ENCODE data around the gene HACE1.
"Not testable (repeated sequence)": the region's sequence is repeated elsewhere in the genome, so short reads cannot be mapped to it uniquely, and the experiment has no call there.

HACE1 gene

DNA sequence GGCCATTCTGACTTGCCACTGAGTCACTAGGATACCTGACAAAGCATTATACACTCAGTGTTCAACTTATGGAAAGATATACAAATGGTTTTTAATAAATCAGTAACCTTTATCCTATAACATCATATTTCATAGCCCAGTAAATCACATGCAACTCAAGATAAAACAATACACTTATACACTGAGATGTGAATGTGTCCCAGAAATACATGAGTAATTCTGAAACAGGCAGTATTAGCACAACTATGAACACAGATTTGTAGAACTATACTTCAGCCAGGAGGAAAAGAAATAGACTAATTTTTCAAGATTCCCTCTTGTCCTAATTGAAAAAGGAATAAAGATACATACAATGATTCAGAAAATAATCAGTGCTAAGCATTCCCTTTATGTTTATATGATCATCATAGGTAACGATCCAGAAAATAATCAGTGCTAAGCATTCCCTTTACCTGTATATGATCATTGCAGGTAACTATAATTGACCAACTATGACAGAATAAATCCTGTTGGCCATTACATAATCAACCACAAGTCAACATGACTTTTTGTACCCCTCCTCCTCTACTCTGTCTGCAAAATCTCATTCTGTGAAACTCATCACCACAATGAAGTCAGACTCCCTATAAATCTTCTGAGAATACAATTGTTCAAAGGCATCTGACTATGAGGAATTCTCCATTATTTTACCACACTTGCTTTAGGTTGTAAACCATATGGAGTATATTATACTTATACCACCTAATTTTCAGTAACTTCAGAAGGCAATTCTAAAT lies 30.3 kb downstream of the HACE1 start:
- DNase-seq = no peak

DNA sequence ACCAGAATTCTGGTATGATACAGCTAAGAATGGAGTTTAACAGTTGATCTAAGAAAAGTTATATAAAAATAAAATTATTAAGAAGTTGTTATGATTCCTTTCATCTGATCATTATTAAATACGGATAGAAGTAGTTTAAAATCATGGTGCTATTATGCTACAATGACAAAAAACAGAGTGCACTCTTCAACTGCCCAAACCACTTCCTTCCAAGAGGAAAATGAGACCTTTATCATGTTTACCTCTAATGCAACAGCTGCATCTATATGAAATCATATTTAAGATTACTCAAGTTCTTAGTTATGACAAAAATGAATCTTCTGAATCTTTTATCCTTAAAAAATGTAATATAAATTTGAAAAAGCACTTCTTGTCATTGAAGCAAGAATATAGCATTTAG lies 31.2 kb downstream of the HACE1 start:
- no peak for DNase-seq

DNA sequence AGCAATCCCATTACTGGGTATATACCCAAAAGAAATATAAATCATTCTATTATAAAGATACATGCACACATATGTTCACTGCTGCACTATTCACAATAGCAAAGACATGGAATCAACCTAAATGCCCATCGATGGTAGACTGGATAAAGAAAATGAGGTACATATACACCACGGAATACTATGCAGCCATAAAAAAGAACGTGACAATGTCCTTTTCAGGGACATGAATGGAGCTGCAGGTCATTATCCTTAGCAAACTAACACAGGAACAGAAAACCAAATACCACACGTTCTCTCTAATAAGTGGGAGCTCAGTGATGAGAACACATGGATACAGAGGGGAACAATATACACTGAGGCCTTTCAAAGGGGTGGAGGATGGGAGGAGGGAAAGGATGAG lies 38.9 kb downstream of the HACE1 start:
- not testable (repeated sequence) for DNase-seq

GRCh38 chr6:104816125-104816524 lies 43.6 kb downstream of the HACE1 start:
- DNase-seq = no peak

- no peak for DNase-seq
Observed at GRCh38 chr6:104814743-104815142, 45.0 kb downstream of the HACE1 start.

DNA sequence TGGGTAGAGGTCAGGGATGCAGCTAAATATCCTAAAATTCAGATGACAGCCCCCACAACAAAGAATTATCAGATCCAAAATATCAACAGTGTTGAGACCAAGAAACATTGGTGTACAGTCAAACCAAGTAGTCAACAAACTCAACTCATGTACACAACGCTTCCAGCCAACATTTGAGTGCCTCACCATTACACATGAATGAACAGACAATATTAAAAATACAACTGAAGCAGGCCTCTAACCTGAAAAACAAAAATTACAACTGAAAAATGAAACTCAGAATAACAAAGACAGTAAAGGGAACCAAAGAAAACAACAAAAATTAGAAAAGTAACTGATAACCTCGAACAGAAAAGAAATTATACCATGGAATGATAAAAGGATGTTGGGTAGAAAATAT lies 46.2 kb downstream of the HACE1 start:
- no peak for DNase-seq

- DNase-seq = no peak
Observed at GRCh38 chr6:104809116-104809515, 50.6 kb downstream of the HACE1 start.

- not testable (repeated sequence) for DNase-seq
Observed at GRCh38 chr6:104805335-104805734, 54.4 kb downstream of the HACE1 start.

- DNase-seq = no peak
Observed at GRCh38 chr6:104799134-104799657, 60.5 kb downstream of the HACE1 start.

GRCh38 chr6:104796031-104796785 lies 63.5 kb downstream of the HACE1 start:
- no peak for DNase-seq

DNA sequence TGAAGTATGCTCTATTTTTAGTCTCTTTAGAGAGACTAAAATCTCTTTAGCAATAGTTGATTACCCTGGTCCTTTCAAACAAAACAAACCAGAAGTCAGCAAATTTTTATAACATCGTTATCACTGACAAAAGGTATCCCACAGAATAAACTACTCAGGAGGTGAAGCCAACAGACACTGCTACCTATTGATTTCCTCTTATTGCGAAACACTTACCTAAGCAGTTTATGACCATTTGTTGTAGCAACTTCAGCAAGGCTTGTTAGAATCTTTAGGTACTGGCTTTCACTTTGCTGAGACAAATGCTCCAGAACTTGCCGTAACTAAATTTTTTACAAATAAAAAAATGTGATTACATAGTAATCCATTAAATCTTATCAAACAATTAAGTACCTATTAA lies 64.4 kb downstream of the HACE1 start:
- no peak for DNase-seq

DNA sequence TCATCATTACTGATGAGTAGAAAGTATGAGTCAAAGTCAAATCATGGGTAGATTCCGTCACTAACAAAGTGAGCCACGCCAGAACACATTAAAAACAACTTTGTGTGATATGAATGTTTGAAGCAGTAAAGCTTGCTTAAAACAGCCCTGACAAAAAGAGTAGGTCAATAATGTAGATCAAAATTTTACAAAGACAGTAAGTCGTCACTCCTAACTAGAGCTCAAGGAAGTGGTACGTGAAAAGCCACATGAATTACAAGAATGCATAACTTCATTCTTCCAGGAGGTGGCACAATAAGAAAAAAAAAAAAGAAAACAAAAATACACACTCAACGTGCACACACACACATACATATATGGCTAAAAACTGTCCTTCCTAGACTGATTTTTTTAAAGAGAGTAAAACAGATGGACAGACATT lies 69.9 kb downstream of the HACE1 start:
- DNase-seq = peak; percentile 86

DNA sequence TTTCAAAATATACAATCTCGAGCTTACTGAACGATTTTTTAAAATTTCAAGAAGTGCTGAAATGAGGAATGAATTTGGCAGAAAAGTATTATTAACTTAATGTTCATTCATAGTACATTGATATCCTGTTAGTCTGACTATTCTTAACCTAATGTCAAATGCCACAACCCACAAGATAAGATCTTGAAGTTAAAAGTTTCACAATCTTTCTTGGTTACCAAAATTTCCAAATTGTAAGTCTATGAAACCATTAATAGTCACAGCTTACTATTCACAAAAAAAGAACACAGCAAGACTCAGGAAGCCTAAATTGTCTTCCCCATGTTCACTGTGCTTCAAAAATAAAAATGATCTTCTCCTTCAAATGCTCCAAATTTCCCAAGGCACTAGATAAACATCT lies 71.3 kb downstream of the HACE1 start:
- DNase-seq = peak; percentile 37

DNA sequence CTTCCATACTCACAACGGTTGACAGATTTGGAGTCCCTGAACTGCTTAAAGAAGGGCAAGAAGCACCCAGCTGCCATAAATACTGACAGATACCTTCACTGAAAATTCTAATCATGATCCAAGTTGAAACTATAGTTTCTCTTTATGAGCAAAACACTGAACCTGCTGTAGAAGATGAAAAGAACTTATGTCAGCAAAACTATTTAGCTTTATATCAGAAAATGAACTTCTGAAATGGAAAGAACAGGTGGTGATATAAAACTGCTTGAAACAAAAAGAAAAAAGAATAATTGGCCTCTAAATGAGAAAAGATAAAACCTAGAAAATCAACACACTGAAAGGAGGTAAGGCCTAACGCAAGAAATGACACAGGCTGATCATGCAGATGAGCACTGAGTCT lies 72.4 kb downstream of the HACE1 start:
- DNase-seq = no peak

DNA sequence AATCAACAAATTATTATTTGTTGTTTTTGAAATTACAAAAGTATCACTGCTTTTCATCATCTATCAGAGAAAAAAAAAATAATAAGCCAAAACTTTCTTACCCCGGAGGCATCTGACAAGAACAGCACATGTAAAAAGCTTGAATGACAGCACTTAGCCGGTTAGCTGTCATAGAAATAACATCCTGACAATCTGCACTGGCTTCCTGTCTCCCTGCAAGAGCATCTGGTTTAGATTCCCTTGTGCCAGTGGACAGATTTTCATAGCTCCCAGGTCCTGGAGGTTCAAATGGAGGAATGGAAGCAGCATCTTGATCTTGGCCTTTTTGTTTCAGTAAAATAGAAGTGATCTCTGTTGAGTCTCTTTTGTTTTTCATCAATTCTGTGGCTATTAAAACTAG lies 74.8 kb downstream of the HACE1 start:
- no peak for DNase-seq

- DNase-seq = peak; percentile 73
Observed at GRCh38 chr6:104771258-104771832, 88.4 kb downstream of the HACE1 start.

GRCh38 chr6:104768906-104769305 lies 90.8 kb downstream of the HACE1 start:
- no peak for DNase-seq

GRCh38 chr6:104766595-104766994 lies 93.1 kb downstream of the HACE1 start:
- no peak for DNase-seq

DNA sequence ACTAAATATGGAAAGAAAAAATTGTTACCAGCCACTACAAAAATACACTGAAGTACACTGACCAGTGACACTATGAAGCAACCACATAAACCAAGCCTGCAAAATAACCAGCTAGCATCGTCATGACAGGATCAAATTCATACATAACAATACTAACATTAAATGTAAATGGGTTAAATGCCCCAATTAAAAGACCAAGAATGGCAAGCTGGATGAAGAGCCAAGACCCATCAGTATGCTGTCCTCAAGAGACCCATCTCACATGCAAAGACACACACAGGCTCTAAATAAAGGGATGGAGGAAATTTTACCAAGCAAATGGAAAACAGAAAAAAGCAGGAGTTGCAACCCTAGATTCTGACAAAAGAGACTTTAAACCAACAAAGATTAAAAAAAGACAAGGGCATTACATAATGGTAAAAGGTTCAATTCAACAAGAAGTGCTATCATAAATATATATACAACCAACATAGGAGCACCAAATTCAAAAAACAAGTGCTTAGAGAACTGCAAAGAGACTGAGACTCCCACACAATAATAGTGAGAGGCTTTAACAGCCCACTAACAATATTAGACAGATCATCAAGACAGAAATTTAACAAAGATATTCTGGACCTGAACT lies 104.8 kb downstream of the HACE1 start:
- DNase-seq = no peak

DNA sequence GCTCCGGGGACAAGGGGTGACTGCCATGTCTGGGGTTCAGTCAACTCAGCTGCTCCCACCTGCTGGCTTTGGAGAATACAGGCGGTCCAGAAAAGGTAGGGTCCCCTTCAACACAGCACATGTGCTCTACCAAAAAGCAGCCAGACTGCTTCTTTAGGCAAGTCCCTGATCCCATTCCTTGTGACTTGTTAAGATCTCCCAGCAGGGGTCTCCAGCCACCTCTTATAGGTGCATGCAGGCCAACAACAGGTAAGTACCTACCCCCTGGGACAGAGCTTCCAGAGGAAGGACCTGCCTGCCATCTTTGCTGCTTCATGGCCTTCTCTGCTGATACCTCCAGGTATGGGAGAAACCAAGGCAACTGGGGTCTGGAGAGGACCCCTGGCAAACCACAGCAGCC lies 106.5 kb downstream of the HACE1 start:
- no peak for DNase-seq

- DNase-seq = no peak
Observed at GRCh38 chr6:104750449-104750848, 109.3 kb downstream of the HACE1 start.

- DNase-seq = not testable (repeated sequence)
Observed at GRCh38 chr6:104739124-104739523, 120.6 kb downstream of the HACE1 start.

DNA sequence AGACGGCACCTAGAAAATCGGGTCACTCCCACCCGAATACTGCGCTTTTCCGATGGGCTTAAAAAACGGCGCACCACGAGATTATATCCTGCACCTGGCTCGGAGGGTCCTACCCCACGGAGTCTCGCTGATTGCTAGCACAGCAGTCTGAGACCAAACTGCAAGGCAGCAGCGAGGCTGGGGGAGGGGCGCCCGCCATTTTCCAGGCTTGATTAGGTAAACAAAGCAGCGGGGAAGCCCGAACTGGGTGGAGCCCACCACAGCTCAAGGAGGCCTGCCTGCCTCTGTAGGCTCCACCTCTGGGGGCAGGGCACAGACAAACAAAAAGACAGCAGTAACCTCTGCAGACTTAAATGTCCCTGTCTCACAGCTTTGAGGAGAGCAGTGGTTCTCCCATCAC lies 122.2 kb downstream of the HACE1 start:
- not testable (repeated sequence) for DNase-seq

All from OCI-M1 (cell line).